ENCODE results near the gene GORASP1.
A peak's percentile ranks its signal among the peaks of the same experiment; 100 is the strongest.

The GORASP1 gene

DNA sequence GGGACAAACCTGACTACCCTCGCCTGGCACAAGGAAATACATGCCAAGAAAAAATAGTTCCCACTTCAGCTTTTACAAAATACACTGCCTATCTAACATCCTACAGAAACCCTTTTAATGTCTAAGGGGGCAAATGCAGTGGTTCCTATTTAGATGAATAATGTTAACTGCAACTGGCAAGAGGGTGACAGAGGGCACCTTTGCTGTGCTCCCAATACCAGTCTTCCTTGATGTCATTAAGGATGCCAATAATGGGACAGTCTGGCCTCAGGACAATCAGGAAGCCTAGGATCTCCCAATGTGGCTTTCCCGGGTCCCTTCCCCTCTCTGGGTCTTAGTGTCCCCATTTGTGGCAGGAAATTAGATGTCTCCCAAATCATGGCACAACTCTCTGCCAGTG is 32.0 kb upstream of the GORASP1 start:
- H3K36me3 ChIP-seq (ENCODE audit: control insufficient read depth in 2 of 2, insufficient read depth in 2 of 2, low read length in 2 of 2), result peaks cover 34 to 46% of the 10 kb centered on the region in 2 donors
- no peaks in the 10 kb centered on the region for H3K9me3 ChIP-seq (ENCODE audit: control insufficient read depth in 2 of 2, low read length in 2 of 2)
- no peak overlapping the region for H3K9ac ChIP-seq (ENCODE audit: low read length in 2 of 2)
- peaks cover 26% of the 10 kb centered on the region for H3K4me1 ChIP-seq (ENCODE audit: control insufficient read depth, insufficient read depth, low read length)
- H3K4me3 ChIP-seq (ENCODE audit: low read length in 2 of 2), result no peak overlapping the region
- no peaks in the 10 kb centered on the region for H3K27me3 ChIP-seq (ENCODE audit: control insufficient read depth in 1 of 2, insufficient read depth in 2 of 2, low read length in 2 of 2)
- H3K27ac ChIP-seq (ENCODE audit: low read length), result peak overlapping the region; percentile 53

DNA sequence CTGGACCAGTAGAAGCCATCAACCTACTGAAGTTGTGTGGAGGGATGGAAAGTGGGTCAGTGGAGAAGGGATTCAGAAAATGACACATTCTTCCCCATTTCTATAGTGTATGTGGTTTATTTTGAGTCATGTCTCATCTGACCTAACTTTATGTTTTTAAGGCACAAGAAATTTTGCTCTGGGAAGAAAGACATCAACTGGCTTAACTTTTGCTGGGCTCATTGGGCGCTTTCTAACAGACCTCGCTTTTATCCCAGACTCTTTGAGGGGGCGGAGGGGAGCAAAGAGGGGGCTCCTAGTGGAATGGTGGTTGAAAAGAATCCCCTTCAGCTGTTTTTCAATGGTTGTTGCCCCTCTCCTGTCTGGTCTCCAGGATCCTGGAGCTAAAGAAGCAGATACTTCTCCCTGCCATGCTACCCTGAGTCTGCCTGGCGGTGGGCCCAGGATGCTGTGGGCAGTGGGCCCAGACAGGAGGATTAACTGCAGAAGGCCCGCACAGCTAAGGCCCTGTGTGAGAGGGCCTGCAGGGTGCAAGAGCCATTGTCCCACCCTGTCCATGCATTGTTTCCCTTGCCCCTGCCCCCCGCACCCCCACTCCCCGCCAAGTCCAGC is 31.5 kb upstream of the GORASP1 start:
- Histone ChIP-seq H3K4me1 (ENCODE audit: control insufficient read depth, insufficient read depth, low read length) (peaks cover 26% of the 10 kb centered on the region), H3K27me3 (ENCODE audit: control insufficient read depth in 1 of 2, insufficient read depth in 2 of 2, low read length in 2 of 2) (no peaks in the 10 kb centered on the region), H3K9me3 (ENCODE audit: control insufficient read depth in 2 of 2, low read length in 2 of 2) (no peaks in the 10 kb centered on the region), H3K9ac (ENCODE audit: low read length in 2 of 2) (no peak overlapping the region), H3K27ac (ENCODE audit: low read length) (peak overlapping the region; percentile 18), H3K4me3 (ENCODE audit: low read length in 2 of 2) (no peak overlapping the region), H3K36me3 (ENCODE audit: control insufficient read depth in 2 of 2, insufficient read depth in 2 of 2, low read length in 2 of 2) (peaks cover 28 to 40% of the 10 kb centered on the region in 2 donors)

DNA sequence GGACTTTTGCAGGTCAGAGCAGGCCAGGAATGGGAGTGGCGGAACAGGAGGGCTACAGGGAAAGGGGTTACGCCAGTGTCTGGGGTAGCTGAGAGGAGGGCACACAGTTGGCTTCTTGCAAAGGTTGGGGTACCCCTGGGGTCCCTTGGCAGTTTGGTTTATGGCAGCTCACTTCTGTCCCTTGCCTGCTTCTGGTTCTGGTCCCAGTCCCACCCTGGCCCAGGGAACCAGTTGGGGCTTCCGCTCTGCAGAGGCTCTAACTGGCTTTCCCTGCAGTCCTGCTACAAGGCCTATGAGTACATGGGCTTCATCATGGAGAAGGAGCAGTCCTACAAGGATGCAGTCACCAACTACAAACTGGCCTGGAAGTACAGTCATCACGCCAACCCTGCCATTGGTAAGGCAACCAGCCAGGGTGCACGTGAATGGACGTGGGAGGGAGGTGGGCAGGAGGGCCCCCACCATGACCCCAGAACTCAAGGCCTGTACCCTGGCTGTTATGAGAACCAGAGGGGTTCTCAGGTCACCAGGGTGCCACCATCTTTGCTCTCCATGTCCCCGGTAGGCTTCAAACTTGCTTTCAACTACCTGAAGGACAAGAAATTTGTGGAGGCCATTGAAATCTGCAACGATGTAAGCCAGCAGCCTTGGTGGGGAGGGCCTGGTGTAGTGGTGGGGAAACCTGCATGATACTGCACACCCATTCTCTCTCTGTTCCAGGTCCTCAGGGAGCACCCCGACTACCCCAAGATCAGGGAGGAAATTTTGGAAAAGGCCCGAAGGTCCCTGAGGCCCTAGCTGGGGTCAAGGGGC is 30.8 kb upstream of the GORASP1 start:
- Histone ChIP-seq H3K27ac (ENCODE audit: low read length) (peak overlapping the region; percentile 18), H3K27me3 (ENCODE audit: control insufficient read depth in 1 of 2, insufficient read depth in 2 of 2, low read length in 2 of 2) (no peaks in the 10 kb centered on the region), H3K4me3 (ENCODE audit: low read length in 2 of 2) (no peak overlapping the region), H3K36me3 (ENCODE audit: control insufficient read depth in 2 of 2, insufficient read depth in 2 of 2, low read length in 2 of 2) (peaks cover 21 to 33% of the 10 kb centered on the region in 2 donors), H3K4me1 (ENCODE audit: control insufficient read depth, insufficient read depth, low read length) (peaks cover 26% of the 10 kb centered on the region), H3K9ac (ENCODE audit: low read length in 2 of 2) (no peak overlapping the region), H3K9me3 (ENCODE audit: control insufficient read depth in 2 of 2, low read length in 2 of 2) (no peaks in the 10 kb centered on the region)

DNA sequence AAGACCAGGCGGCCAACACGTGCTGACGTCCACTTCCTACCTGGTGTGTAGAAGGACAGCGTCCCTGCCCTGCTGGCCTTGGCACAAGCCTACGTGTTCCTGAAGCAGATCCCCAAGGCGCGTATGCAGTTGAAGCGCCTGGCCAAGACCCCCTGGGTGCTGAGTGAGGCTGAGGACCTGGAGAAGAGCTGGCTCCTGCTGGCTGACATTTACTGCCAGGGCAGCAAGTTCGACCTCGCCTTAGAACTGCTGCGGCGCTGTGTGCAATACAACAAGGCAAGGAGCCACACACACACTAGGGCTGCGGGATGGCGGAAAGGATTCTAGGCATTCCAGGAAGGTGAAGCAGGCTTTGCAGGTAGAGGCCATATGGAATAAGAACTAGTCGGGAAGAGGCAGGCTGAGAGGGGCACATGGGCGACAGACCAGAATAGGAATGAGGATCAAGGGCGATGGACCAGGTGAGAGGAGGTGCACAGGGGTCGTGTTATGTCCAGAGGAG is 30.1 kb upstream of the GORASP1 start:
- peaks cover 14 to 26% of the 10 kb centered on the region in 2 donors for H3K36me3 ChIP-seq (ENCODE audit: control insufficient read depth in 2 of 2, insufficient read depth in 2 of 2, low read length in 2 of 2)

DNA sequence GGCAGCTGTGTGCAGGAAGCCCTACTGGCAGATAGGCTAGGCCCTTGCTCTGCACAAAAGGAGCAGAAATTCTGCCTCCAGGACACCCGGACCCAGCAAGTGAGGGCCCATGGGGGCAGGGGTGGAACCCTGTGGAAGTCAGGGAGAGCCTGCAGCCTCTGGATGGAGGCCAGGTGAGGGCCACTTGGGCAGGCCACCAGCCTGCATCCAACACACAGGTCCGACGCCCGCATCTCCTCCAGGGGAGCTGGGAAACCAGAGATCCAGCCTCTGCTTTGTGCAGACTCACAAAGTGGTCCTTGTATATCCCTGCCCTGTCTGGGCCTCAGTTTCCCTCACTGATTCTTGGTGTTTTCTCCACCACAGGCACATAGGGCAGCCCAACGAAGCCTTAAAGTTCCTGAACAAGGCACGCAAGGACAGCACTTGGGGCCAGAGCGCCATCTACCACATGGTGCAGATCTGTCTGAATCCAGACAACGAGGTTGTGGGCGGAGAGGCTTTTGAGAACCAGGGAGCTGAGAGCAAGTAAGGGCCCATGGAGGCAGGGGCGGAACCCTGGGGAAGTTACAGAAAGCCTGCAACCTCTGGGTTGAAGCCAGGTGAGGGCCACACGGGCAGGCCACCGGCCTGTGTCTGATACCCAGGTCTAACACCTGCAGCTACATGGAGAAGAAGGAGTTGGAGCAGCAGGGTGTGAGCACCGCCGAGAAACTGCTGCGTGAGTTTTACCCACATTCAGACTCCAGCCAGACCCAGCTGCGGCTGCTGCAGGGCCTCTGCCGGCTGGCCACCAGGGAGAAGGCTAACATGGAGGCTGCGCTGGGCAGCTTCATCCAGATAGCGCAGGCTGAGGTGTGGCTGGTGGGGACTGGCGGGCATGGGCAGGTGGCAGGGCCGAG is 29.4 kb upstream of the GORASP1 start:
- Histone ChIP-seq H3K4me3 (ENCODE audit: low read length in 2 of 2) (no peak overlapping the region), H3K27ac (ENCODE audit: low read length) (no peak overlapping the region), H3K36me3 (ENCODE audit: control insufficient read depth in 2 of 2, insufficient read depth in 2 of 2, low read length in 2 of 2) (peaks cover 10 to 19% of the 10 kb centered on the region in 2 donors), H3K27me3 (ENCODE audit: control insufficient read depth in 1 of 2, insufficient read depth in 2 of 2, low read length in 2 of 2) (no peaks in the 10 kb centered on the region), H3K9ac (ENCODE audit: low read length in 2 of 2) (no peak overlapping the region), H3K4me1 (ENCODE audit: control insufficient read depth, insufficient read depth, low read length) (peaks cover 19% of the 10 kb centered on the region), H3K9me3 (ENCODE audit: control insufficient read depth in 2 of 2, low read length in 2 of 2) (no peaks in the 10 kb centered on the region)

More for the DNA sequence above, 30.1 kb upstream of the GORASP1 start:
- Histone ChIP-seq H3K9ac (ENCODE audit: low read length in 2 of 2) (no peak overlapping the region), H3K4me3 (ENCODE audit: low read length in 2 of 2) (no peak overlapping the region), H3K27me3 (ENCODE audit: control insufficient read depth in 1 of 2, insufficient read depth in 2 of 2, low read length in 2 of 2) (no peaks in the 10 kb centered on the region), H3K4me1 (ENCODE audit: control insufficient read depth, insufficient read depth, low read length) (peaks cover 26% of the 10 kb centered on the region), H3K27ac (ENCODE audit: low read length) (no peak overlapping the region), H3K9me3 (ENCODE audit: control insufficient read depth in 2 of 2, low read length in 2 of 2) (no peaks in the 10 kb centered on the region)

DNA sequence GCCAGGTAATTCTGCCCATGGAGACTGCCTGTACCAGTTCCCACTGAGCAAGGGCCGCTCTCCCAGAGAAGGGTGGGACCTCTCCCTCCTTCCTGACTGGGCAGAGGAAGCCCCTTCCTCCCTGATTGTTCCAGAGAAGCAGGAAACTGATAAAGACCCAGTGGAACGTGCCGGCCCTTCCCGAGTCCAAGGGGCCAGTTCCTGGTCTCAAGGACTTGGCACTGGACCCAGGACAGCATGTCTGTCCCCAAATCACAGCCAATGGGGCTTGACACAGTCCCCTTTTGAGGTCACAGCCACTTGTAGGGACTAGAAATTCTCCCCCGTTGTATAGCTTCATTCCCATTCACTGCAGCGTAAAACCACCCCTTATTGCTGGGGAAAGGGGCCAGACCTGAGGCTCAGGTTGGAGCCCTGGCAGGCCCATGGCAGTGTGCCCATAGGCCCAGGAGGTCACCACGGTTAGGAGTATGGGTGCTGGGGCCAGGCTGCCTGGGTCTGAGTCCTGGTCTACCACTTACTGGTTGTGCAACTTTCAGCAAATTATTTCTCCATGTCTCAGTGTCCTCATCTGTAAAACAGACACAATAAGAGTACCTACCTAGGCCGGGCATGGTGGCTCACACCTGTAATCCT is 27.9 kb upstream of the GORASP1 start:
- H3K27me3 ChIP-seq (ENCODE audit: control insufficient read depth in 1 of 2, insufficient read depth in 2 of 2, low read length in 2 of 2), result no peaks in the 10 kb centered on the region
- no peak overlapping the region for H3K27ac ChIP-seq (ENCODE audit: low read length)
- no peak overlapping the region for H3K9ac ChIP-seq (ENCODE audit: low read length in 2 of 2)
- peaks cover 5% of the 10 kb centered on the region for H3K4me1 ChIP-seq (ENCODE audit: control insufficient read depth, insufficient read depth, low read length)
- H3K9me3 ChIP-seq (ENCODE audit: control insufficient read depth in 2 of 2, low read length in 2 of 2), result no peaks in the 10 kb centered on the region
- no peak overlapping the region for H3K4me3 ChIP-seq (ENCODE audit: low read length in 2 of 2)
- H3K36me3 ChIP-seq (ENCODE audit: control insufficient read depth in 2 of 2, insufficient read depth in 2 of 2, low read length in 2 of 2), result peaks cover 4% of the 10 kb centered on the region in 2 donors

DNA sequence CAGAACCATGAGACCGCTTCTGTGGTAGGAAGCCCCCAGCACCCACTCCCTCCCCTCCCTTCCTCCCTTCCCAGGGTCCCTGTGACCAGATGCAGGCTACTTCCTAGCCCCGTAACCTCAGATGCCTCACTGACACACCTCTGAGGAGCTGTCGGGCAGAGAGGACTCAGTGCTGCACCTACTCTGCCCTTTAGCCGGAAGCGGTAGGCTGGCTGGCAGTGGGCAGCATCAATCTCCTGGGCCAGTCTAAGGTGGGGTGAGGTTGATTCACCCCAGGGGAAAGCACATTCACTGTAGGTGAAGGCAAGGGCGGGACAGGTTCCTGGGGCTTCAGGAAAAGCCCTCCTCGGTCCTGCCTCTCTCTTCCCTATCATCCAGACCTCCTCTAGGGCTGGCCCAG is 26.9 kb upstream of the GORASP1 start:
- H3K4me1 ChIP-seq (ENCODE audit: control insufficient read depth, insufficient read depth, low read length), result peaks cover 4% of the 10 kb centered on the region
- H3K9me3 ChIP-seq (ENCODE audit: control insufficient read depth in 2 of 2, low read length in 2 of 2), result no peaks in the 10 kb centered on the region
- H3K4me3 ChIP-seq (ENCODE audit: low read length in 2 of 2), result no peak overlapping the region
- no peak overlapping the region for H3K27ac ChIP-seq (ENCODE audit: low read length)
- H3K36me3 ChIP-seq (ENCODE audit: control insufficient read depth in 2 of 2, insufficient read depth in 2 of 2, low read length in 2 of 2), result peaks cover 0 to 4% of the 10 kb centered on the region in 2 donors
- H3K9ac ChIP-seq (ENCODE audit: low read length in 2 of 2), result no peak overlapping the region
- H3K27me3 ChIP-seq (ENCODE audit: control insufficient read depth in 1 of 2, insufficient read depth in 2 of 2, low read length in 2 of 2), result no peaks in the 10 kb centered on the region

DNA sequence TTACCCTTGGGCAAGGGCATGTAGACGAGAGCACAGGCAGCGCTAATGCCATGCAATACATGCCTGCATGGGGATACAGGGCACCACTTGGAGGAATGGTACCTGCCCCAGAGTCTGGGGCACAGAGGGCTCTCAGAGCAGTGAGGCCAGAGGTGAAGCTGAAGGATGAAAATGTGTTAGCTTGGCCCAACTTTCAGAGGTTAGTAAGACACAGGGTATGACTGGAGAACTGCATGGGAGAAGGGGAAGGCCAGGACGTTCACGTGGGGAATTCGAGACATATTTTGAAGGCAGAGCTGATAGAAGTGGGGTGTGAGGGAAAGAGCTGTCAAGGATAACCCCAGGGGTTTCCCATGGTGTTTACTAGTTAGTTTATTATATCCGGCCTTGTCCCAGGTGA is 26.4 kb upstream of the GORASP1 start:
- no peak overlapping the region for H3K9ac ChIP-seq (ENCODE audit: low read length in 2 of 2)
- H3K4me3 ChIP-seq (ENCODE audit: low read length in 2 of 2), result no peak overlapping the region
- H3K4me1 ChIP-seq (ENCODE audit: control insufficient read depth, insufficient read depth, low read length), result peaks cover under 1% of the 10 kb centered on the region
- no peaks in the 10 kb centered on the region for H3K27me3 ChIP-seq (ENCODE audit: control insufficient read depth in 1 of 2, insufficient read depth in 2 of 2, low read length in 2 of 2)
- no peaks in the 10 kb centered on the region for H3K9me3 ChIP-seq (ENCODE audit: control insufficient read depth in 2 of 2, low read length in 2 of 2)
- no peak overlapping the region for H3K27ac ChIP-seq (ENCODE audit: low read length)
- H3K36me3 ChIP-seq (ENCODE audit: control insufficient read depth in 2 of 2, insufficient read depth in 2 of 2, low read length in 2 of 2), result peaks cover 0 to 4% of the 10 kb centered on the region in 2 donors

DNA sequence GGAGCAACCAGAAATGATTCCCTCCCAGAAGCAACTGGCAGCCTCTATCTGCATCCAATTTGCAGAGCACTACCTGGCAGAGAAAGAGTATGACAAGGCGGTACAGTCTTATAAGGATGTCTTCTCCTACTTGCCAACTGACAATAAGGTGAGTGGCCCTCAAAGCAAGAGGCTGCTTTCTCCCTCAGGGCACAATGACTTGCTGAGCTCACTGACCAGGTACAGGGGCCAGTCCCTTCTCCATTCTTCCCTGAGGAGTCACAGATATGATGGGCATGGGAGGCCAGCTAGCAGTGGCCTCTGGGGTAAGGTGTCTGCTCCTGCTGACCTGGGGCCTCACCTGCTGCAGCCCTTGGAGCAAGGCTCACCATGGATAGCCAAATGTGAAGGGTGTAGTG is 25.7 kb upstream of the GORASP1 start:
- no peak overlapping the region for H3K27ac ChIP-seq (ENCODE audit: low read length)
- peaks cover 0 to 4% of the 10 kb centered on the region in 2 donors for H3K36me3 ChIP-seq (ENCODE audit: control insufficient read depth in 2 of 2, insufficient read depth in 2 of 2, low read length in 2 of 2)
- H3K9ac ChIP-seq (ENCODE audit: low read length in 2 of 2), result no peak overlapping the region
- H3K4me1 ChIP-seq (ENCODE audit: control insufficient read depth, insufficient read depth, low read length), result no peaks in the 10 kb centered on the region
- H3K27me3 ChIP-seq (ENCODE audit: control insufficient read depth in 1 of 2, insufficient read depth in 2 of 2, low read length in 2 of 2), result no peaks in the 10 kb centered on the region
- H3K9me3 ChIP-seq (ENCODE audit: control insufficient read depth in 2 of 2, low read length in 2 of 2), result no peaks in the 10 kb centered on the region
- no peak overlapping the region for H3K4me3 ChIP-seq (ENCODE audit: low read length in 2 of 2)

Measured in stomach smooth muscle (tissue), 2 donors.